AG09309 (cell line): ENCODE measurements around the gene HOOK2.
A peak's percentile ranks its signal among the peaks of the same experiment; 100 is the strongest.
"Not testable (repeated sequence)": the region's sequence is repeated elsewhere in the genome, so short reads cannot be mapped to it uniquely, and the experiment has no call there.

Source experiments
- DNase-seq: peaks from one replicate; pipeline ENCODE4 v3.0.0-alpha.2; 2010; ENCODE audit warnings: low read depth
- H3K4me3 ChIP-seq: 2 replicates; pipeline ENCODE4 v1.5.1; 2011; ENCODE audit warnings: mild to moderate bottlenecking, low read depth, low read length, moderate library complexity; ENCODE audit not compliant: control insufficient read depth
- CTCF ChIP-seq: IDR thresholded peaks from 2 replicates; pipeline ENCODE4 v1.5.1; 2011; ENCODE audit warnings: mild to moderate bottlenecking, low read depth, low read length, inconsistent platforms; ENCODE audit not compliant: insufficient read depth, control insufficient read depth; ENCODE audit errors: missing control alignments

The HOOK2 gene

GRCh38 chr19:12774588-12775555 lies at the start of gene HOOK2:
Gene HOOK2 (minus strand): TSS chr19:12775552. CDS start chr19:12775449, 103 bp downstream.
- no peak for DNase-seq
- peak within 1 kb of the TSS; percentile 85 for H3K4me3 ChIP-seq
- TF ChIP-seq CTCF = no peak

- no peak for DNase-seq
- TF ChIP-seq CTCF = no peak
These were observed 46.4 kb upstream of the HOOK2 start for GRCh38 chr19:12821761-12822160.

GRCh38 chr19:12817810-12818209 lies 42.5 kb upstream of the HOOK2 start:
- not testable (repeated sequence) for H3K4me3 ChIP-seq, DNase-seq

More at GRCh38 chr19:12821761-12822160, 46.4 kb upstream of the HOOK2 start:
- no peak overlapping the region for H3K4me3 ChIP-seq

- not testable (repeated sequence) for H3K4me3 ChIP-seq, DNase-seq
These were observed 41.8 kb upstream of the HOOK2 start for GRCh38 chr19:12817188-12817587.

GRCh38 chr19:12815088-12815487 lies 39.7 kb upstream of the HOOK2 start:
- DNase-seq = no peak
- H3K4me3 ChIP-seq = no peak overlapping the region
- no peak for TF ChIP-seq CTCF

GRCh38 chr19:12806242-12807081 lies 31.1 kb upstream of the HOOK2 start, which contains the start of gene RNASEH2A:
Gene RNASEH2A (plus strand): TSS chr19:12806584. CDS start chr19:12806674, 90 bp downstream.
- H3K4me3 ChIP-seq = peak within 1 kb of the TSS; percentile 95
- TF ChIP-seq CTCF = no peak
- peak; percentile 49 for DNase-seq

GRCh38 chr19:12804051-12804450 lies 28.7 kb upstream of the HOOK2 start:
- no peak overlapping the region for H3K4me3 ChIP-seq
- no peak for DNase-seq
- no peak for TF ChIP-seq CTCF
